ENCODE measurements around the gene SRPK2.

DNA sequence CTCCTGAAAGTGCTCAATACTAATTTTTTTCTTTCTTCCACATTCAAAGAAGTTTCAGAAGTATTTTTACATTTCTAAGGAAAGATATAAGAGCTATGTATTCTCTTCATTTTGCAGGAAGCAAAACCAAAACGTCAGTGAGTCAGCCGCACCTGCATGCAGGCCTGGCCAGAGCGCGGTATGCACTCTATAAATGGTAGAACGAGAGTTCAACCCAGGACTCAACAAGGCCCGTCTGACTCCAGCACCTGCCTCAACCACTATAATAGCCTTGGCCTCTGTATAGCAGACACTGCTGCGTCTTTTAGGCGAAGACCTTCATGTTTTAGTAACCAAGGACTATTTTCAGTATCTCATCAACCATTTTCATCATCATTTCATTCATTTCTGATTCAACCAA, 261.5 kb downstream of the SRPK2 start:
- TF ChIP-seq, protein P1, sequence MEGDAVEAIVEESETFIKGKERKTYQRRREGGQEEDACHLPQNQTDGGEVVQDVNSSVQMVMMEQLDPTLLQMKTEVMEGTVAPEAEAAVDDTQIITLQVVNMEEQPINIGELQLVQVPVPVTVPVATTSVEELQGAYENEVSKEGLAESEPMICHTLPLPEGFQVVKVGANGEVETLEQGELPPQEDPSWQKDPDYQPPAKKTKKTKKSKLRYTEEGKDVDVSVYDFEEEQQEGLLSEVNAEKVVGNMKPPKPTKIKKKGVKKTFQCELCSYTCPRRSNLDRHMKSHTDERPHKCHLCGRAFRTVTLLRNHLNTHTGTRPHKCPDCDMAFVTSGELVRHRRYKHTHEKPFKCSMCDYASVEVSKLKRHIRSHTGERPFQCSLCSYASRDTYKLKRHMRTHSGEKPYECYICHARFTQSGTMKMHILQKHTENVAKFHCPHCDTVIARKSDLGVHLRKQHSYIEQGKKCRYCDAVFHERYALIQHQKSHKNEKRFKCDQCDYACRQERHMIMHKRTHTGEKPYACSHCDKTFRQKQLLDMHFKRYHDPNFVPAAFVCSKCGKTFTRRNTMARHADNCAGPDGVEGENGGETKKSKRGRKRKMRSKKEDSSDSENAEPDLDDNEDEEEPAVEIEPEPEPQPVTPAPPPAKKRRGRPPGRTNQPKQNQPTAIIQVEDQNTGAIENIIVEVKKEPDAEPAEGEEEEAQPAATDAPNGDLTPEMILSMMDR (IDR thresholded peaks at IDR 0.05): no peak
- TF ChIP-seq POLR2A (IDR thresholded peaks at IDR 0.05): no peak

All from prostate gland (tissue), 2 donors.